ENCODE results near the gene PPM1M. TPM values are rescaled to one million over a fixed set of nuclear protein-coding genes. Genes with fewer than 3 reads are reported as not detected.

PPM1M gene
- total RNA-seq, 1 donor from 2014 or later = 53.4 TPM

DNA sequence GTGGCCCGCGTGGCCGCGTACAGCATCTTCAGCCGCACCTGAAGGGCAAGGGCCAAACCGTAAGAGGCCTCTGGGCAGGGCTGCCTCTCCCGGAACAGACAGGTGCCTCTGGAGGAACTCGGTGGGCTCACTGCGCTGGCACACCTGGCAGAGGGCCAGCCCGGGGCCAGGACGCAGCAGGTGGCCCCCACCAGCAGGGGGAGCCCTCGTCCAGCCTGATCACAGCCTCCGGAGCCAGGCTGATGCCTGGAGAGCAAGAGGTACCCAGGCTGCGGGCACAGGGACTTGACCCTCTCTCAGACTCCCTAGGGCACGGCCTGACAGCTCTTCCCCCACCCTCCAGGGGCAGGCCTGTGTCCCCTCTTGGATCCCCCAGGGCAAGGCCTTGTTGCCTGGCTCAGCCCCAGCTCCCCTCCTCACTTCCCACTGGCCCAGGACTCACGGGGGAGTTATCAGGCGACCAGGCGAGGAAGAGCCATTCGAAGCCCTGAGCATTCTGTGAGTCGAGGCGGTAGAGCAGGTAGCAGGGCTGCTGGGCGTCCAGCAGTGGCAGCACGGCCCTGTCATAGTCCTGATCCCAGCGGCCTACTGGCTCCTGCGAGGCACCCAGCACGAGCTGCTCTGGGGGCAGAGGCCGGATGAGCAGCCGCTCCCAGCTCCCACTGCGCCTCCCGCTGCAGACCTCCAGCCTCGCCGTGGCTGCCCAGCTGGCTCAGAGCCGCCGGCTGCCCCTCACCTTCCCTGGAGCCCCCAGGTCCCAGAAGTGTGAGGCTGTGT lies 13.9 kb upstream of the PPM1M start:
- peaks cover 72% of the 10 kb centered on the region for H3K36me3 ChIP-seq
- peaks cover 25% of the 10 kb centered on the region for H3K4me1 ChIP-seq
- TF ChIP-seq CTCF (IDR thresholded peaks at IDR 0.05) = peak; percentile 94
- H3K4me3 ChIP-seq = no peak overlapping the region
- H3K9me3 ChIP-seq = no peaks in the 10 kb centered on the region
- H3K27me3 ChIP-seq (ENCODE audit: low read depth) = no peaks in the 10 kb centered on the region
- no peak overlapping the region for H3K27ac ChIP-seq
- DNase-seq = peak; percentile 85
- ATAC-seq = peak; percentile 78 to 84
- intact Hi-C loops (cut with DNase I) = loop anchor here (10.0 kb wide), 1 partner anchor 103 kb away; no protein-coding TSS in a partner anchor

DNA sequence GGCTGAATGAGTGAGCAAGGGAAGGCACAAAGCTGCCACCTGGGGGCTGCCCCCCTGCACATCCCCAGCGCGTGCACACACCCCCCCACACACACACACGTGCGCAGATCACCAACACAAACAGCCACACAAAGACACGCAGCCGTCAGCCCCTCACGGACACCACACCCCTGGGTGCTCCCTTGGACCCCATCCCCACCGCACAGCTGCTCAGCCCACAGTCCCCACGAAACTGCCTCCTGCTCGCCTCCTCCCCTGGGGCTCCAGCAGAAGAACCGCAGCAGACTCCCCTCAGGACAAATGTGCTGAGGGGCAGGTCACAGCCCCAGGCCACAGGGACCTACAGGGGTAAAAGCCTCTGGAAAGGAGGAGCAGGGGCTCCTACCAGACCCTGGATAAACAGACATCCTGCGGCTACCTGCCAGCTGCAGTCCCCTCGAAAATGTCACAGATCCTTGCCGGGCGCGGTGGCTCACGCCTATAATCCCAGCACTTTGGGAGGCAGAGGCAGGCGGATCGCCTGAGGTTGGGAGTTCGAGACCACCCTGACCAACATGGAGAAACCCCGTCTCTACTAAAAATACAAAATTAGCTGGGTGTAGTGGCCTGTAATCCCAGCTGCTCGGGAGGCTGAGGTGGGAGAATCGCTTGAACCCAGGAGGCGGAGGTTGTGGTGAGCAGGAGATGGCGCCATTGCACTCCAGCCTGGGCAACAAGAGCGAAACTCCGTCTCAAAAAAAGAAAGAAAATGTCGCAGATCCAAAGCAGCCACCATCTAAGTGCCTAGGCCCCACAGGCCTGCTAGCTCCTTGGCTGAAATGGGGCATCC lies 13.1 kb upstream of the PPM1M start:
- Histone ChIP-seq H3K36me3 (peaks cover 72% of the 10 kb centered on the region), H3K27ac (no peak overlapping the region)

DNA sequence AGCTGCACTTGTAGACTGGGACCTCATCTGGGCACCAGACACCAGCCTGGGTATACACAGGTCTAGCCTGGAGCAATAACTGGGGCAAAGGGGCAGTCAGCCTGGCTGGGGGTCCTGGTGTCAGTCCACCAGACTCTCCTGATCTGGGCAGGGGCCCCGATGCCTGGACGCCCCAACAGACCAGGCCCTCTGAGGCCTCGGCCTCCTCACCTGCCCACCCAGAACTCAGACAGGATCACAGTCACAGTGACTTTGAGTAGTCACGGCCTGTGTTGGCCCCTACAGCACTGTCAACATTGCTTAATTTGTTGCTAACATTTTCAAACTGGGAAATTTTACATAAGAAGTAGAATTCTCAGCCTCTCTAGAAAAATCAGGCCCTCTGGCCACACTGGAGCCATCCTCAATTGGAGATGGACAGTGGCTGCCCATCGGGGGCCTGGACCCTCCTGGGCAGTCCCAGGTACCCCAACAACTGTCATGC lies 12.4 kb upstream of the PPM1M start:
- Histone ChIP-seq H3K27me3 (ENCODE audit: low read depth) (no peaks in the 10 kb centered on the region), H3K4me1 (peaks cover 40% of the 10 kb centered on the region), H3K27ac (no peak overlapping the region), H3K9me3 (no peaks in the 10 kb centered on the region), H3K36me3 (peaks cover 65% of the 10 kb centered on the region), H3K4me3 (no peak overlapping the region)
- DNase-seq (peak; percentile 30), ATAC-seq (no peak)
- intact Hi-C loops (cut with DNase I) = loop anchor here (10.0 kb wide), 1 partner anchor 102 kb away; no protein-coding TSS in a partner anchor
- no peak for TF ChIP-seq CTCF (IDR thresholded peaks at IDR 0.05)

More for the DNA sequence above, 13.1 kb upstream of the PPM1M start:
- H3K9me3 ChIP-seq = no peaks in the 10 kb centered on the region
- TF ChIP-seq CTCF (IDR thresholded peaks at IDR 0.05) = no peak
- ATAC-seq = no peak
- no peaks in the 10 kb centered on the region for H3K27me3 ChIP-seq (ENCODE audit: low read depth)
- no peak overlapping the region for H3K4me3 ChIP-seq
- intact Hi-C loops (cut with DNase I) = loop anchor here (10.0 kb wide), 1 partner anchor 102 kb away; no protein-coding TSS in a partner anchor
- peak; percentile 39 for DNase-seq
- peaks cover 33% of the 10 kb centered on the region for H3K4me1 ChIP-seq

GRCh38 chr3:52233968-52234367 lies 11.6 kb upstream of the PPM1M start:
- intact Hi-C loops (cut with DNase I) = loop anchor here (10.0 kb wide), 1 partner anchor 101 kb away; no protein-coding TSS in a partner anchor
- no peak overlapping the region for H3K4me3 ChIP-seq
- ATAC-seq (no peak), DNase-seq (peak; percentile 31)
- no peaks in the 10 kb centered on the region for H3K9me3 ChIP-seq
- peaks cover 57% of the 10 kb centered on the region for H3K36me3 ChIP-seq
- H3K27me3 ChIP-seq (ENCODE audit: low read depth) = no peaks in the 10 kb centered on the region
- TF ChIP-seq CTCF (IDR thresholded peaks at IDR 0.05) = no peak
- peaks cover 43% of the 10 kb centered on the region for H3K4me1 ChIP-seq
- H3K27ac ChIP-seq = no peak overlapping the region

Data from lower lobe of right lung (tissue), 2 donors.